ENCODE measurements around the gene SERPINE2.

Gene SERPINE2

DNA sequence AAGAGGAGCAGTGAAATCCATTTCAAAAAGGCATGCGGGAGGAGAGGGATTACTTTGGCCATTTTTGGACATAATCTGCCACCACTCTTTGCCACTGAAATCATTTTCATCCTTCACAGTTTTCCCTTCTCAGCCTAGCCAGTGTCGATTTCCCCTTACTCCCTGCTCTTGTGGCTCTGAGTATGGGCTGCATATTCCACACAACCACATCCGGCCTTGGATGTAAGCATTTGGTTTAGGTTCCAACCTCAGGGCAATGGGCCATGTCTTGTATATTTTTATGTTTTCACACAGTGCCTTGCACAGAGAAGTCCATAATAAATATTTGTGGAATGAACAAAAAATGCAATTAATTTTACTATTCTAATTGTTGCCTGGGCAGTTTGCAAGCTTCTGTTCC lies 7.7 kb upstream of the SERPINE2 start:
- FAIRE-seq (no peak), DNase-seq (ENCODE audit: insufficient read length, low spot score) (no peak)

DNA sequence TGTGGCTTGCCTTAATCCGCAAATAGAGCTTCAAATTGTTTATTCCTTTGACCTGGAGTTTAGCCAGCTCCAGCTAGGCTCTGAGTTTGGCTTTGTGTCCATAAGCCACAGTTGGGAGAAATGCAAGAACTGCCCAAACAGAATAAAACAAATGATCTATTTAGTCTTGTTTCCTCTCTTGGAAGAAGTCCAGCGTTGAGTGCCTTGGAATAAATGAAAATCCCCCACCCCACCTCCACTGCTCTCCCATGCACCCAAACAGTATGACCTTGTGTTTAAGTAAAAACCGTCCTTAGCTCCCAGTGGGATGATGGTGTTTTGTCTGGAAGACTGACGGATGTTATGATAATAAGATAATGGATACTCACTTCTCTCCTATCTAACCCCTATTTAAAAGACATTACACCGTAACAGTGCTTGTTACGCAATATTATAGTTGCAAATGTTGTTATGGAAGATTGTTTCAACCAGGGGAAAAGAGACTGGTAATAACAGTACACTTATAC lies 3.2 kb upstream of the SERPINE2 start:
- no peak for FAIRE-seq

GRCh38 chr2:224041554-224041953 lies 2.5 kb upstream of the SERPINE2 start:
- no peak for FAIRE-seq

More for the DNA sequence above, 3.2 kb upstream of the SERPINE2 start:
- no peak for DNase-seq (ENCODE audit: insufficient read length, low spot score)

GRCh38 chr2:224040753-224041152 lies 1.7 kb upstream of the SERPINE2 start:
- FAIRE-seq (no peak), DNase-seq (ENCODE audit: insufficient read length, low spot score) (no peak)

More at GRCh38 chr2:224041554-224041953, 2.5 kb upstream of the SERPINE2 start:
- DNase-seq (ENCODE audit: insufficient read length, low spot score), result no peak

DNA sequence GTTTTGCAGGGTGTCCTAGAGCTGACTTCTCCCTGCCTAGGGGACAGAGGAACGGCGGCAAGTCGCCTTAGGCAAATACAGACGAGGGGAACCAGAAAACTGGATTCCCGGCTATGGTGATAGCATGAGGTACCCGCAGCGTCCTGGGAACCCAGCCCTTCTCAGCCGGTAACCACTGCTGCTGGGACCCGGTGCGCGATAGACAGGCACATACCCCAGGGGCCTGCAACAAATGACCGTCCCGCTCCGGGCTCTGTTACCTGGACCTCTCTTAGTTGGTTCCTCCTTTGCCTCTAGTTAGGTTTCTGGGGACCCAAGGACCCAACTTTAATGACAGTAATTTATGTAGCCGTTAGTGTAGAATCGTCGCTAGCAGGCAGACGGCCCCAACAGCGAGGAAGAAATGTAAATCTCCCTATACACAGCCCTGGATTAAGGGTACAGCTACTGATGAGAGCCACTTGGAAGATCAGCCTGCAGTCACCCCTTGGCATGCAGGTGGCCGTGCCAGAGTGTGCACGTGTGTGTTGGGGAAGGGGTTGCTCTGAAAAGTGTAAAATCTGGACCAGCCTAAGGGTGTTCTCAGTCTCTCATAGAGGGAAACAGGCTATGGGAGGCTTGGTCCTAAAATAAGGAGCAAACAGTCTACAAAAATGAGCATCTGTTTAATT lies 819 bp upstream of the SERPINE2 start:
- FAIRE-seq (no peak), DNase-seq (ENCODE audit: insufficient read length, low spot score) (no peak)

GRCh38 chr2:224038830-224039079 lies 331 bp downstream of the SERPINE2 start:
- no peak for FAIRE-seq
- DNase-seq (ENCODE audit: insufficient read length, low spot score), result no peak

- FAIRE-seq (no peak), DNase-seq (ENCODE audit: insufficient read length, low spot score) (peak; percentile 58)
Observed at GRCh38 chr2:224038049-224038829, 847 bp downstream of the SERPINE2 start.

- FAIRE-seq (no peak), DNase-seq (ENCODE audit: insufficient read length, low spot score) (no peak)
Observed at GRCh38 chr2:224036731-224037361, 2.2 kb downstream of the SERPINE2 start.

DNA sequence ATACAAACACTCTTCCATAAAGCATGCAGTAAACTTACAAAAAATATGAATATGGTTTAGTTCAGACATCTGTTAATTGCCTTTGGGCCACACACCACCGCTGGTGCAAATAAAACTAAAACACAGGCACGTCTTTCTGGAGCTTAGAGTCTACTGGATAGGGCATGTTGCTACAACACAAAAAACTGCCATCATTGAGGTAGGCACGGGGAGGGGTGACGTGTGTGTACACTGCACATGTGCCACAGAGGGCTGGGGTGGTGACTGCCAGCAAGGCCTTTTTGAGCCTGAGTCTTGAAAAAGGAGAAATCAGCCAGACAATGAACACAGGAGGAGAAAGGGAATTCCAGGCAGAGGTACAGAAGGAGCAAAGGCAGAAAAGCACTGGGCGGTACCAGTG lies 5.1 kb downstream of the SERPINE2 start:
- FAIRE-seq, result no peak

DNA sequence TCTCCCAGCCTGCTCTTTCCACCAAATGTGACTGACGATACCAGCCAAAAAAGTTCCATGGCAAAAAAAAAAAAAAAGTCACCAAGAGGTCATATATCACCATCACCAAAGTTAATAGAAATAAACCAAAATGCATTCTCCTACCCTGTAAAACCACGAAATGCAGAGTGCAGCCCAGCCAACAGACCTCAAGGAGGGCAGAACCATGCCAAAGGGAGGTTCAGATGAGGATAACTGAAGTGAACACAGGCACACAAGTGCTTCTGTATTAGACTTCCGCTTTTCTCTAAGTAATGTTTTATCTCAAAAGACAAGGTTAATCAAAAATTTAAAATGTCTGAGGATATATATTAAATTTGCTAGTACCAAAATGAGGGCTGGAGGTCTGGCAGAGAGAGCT lies 5.5 kb downstream of the SERPINE2 start:
- DNase-seq (ENCODE audit: insufficient read length, low spot score) (no peak), FAIRE-seq (no peak)

More for the DNA sequence above, 5.1 kb downstream of the SERPINE2 start:
- no peak for DNase-seq (ENCODE audit: insufficient read length, low spot score)

DNA sequence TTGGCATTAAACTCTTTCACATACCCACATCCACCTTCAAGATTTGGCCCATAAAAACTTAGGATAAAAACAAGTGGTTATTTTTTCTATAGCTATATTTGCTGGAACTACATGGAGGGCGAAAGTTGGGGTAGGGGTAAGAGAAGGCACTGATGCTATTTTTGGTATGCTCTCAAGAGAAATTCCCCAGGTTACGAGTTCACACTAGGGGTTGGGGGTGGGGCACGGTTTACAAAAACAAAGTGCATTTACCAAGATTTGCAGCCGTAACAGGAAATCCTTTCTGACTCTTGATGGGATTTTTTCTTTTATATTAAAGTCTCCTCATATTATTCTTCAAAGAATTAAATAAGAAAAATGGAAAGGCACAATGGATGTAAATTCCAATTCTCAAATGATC lies 6.8 kb downstream of the SERPINE2 start:
- no peak for FAIRE-seq
- no peak for DNase-seq (ENCODE audit: insufficient read length, low spot score)

- FAIRE-seq, result peak; percentile 78
- DNase-seq (ENCODE audit: insufficient read length, low spot score), result no peak
Observed at GRCh38 chr2:224031358-224031970, 7.6 kb downstream of the SERPINE2 start.

GRCh38 chr2:224030786-224031185 lies 8.3 kb downstream of the SERPINE2 start:
- no peak for DNase-seq (ENCODE audit: insufficient read length, low spot score)
- FAIRE-seq, result no peak

DNA sequence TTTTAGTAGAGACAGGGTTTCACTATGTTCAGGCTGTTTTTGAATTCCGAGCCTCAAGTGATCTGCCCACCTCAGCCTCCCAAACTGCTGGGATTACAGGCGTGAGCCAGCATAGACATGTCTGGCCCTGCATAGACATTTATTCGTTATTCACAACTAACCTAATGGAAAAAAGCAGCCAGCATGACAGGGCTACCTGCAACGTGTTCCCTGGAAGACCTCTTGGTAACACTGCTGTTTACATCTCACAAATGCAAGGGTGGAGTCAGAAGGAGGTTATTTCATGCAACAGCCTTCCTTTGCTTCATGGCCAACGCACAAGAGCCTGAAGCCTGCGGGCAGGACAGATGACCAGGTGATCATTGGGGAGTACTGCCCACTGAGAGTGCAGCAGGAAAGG lies 9.2 kb downstream of the SERPINE2 start:
- FAIRE-seq, result no peak
- DNase-seq (ENCODE audit: insufficient read length, low spot score), result no peak

GRCh38 chr2:224027931-224028330 lies 11.2 kb downstream of the SERPINE2 start:
- FAIRE-seq, result no peak
- no peak for DNase-seq (ENCODE audit: insufficient read length, low spot score)

- DNase-seq (ENCODE audit: insufficient read length, low spot score) (no peak), FAIRE-seq (no peak)
Observed at GRCh38 chr2:224027070-224027469, 12.0 kb downstream of the SERPINE2 start.

- DNase-seq (ENCODE audit: insufficient read length, low spot score), result no peak
- FAIRE-seq, result no peak
Observed at GRCh38 chr2:224025874-224026273, 13.2 kb downstream of the SERPINE2 start.

DNA sequence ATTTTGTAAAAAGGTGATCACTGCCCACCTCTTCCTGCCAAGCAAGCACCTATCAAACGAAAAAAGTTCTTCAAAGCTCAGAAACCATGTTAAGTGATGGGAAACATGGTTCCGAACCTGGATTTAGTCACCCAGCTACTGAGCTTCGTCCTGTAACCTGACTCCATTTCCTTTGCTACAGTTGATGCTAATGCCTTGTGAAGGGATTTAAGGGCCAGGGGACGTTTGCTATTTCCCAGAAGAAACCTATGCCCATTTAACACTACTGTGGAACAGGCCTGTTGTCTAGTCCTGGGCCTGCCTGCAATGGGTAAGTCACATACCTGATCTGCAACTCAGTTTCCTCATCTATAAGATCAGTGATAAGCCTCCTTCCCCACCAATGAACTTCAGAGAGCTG lies 14.8 kb downstream of the SERPINE2 start:
- no peak for FAIRE-seq

DNA sequence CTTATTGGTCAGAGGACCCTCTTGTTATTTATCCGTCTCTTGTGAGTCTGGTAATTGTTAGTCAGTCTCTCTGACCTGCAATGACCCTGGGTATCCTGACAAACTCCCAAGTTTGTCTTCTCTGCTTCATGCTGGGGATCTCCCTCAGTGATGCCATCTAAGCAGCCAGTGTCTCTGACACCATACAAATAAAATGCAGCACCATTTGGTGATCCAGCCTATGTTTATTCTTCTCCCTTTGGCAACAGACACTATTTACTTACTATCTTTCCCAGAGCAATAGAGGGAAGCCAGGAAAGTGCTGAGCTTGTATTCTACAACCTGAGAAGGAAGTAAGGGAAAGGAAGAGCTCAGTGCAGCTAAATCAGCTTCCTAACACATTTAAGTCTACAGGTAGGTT lies 15.9 kb downstream of the SERPINE2 start:
- no peak for DNase-seq (ENCODE audit: insufficient read length, low spot score)
- FAIRE-seq, result no peak

More for the DNA sequence above, 14.8 kb downstream of the SERPINE2 start:
- DNase-seq (ENCODE audit: insufficient read length, low spot score), result no peak

DNA sequence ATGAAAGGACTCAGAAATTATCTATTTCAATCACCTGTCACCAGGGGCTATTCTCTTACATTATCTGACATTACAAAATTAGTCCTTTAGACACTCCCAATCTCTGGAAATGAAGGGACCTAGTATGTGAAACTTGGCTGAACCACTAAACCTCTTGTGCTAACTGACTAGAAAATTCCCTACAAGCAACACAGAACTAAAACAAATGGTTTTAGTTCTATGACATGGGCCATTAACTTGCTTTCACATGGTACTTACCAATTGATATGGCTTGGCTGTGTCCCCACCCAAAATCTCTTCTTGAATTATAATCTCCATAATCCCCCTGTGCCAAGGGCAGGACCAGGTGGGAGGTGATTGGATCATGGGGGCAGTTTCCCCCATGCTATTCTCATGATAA lies 16.6 kb downstream of the SERPINE2 start:
- DNase-seq (ENCODE audit: insufficient read length, low spot score), result no peak
- FAIRE-seq, result no peak

DNA sequence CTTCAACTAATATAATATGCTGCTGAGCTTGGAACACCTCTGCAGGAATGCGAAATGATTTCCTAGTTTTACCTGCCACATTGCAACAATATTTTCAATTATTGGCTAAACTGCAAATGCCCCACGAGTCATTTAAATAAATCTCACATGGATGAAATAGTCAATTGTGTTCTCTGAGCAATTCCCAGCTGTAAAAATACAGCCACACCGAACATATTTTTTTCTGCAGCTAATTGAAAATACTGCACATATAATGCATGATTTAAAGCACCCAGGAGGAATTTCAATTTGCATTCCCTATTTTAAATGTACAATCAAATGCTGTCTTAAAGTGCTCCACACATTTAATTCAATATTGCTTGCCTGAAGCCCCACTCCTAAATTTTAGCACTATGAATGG lies 18.6 kb downstream of the SERPINE2 start:
- FAIRE-seq, result no peak

More for the DNA sequence above, 18.6 kb downstream of the SERPINE2 start:
- no peak for DNase-seq (ENCODE audit: insufficient read length, low spot score)

Data from HTR-8/SVneo (cell line).